ENCODE data around the gene TNRC18.

Gene TNRC18

GRCh38 chr7:5349437-5350173, 74.0 kb downstream of the TNRC18 start:
- TF ChIP-seq POU2F2 (IDR thresholded peaks at IDR 0.05; ENCODE audit: low read depth, low read length) (no peak), SPI1 (IDR thresholded peaks at IDR 0.05; ENCODE audit: low read depth, low read length) (no peak), PAX5 (IDR thresholded peaks at IDR 0.05; ENCODE audit: insufficient read depth, low read length, severe bottlenecking) (no peak), TAF1 (IDR thresholded peaks at IDR 0.05; ENCODE audit: low read depth, low read length) (no peak), POLR2A (IDR thresholded peaks at IDR 0.05; ENCODE audit: low read depth, low read length) (no peak), POLR2AphosphoS5 (IDR thresholded peaks at IDR 0.05; ENCODE audit: low read depth, low read length) (no peak)
- DNase-seq (ENCODE audit: insufficient read length, low spot score) (no peak), FAIRE-seq (no peak)

- no peak for TF ChIP-seq SPI1 (IDR thresholded peaks at IDR 0.05; ENCODE audit: low read depth, low read length)
- no peak for TF ChIP-seq POLR2AphosphoS5 (IDR thresholded peaks at IDR 0.05; ENCODE audit: low read depth, low read length)
- TF ChIP-seq POU2F2 (IDR thresholded peaks at IDR 0.05; ENCODE audit: low read depth, low read length), result no peak
- no peak for TF ChIP-seq PAX5 (IDR thresholded peaks at IDR 0.05; ENCODE audit: insufficient read depth, low read length, severe bottlenecking)
- TF ChIP-seq POLR2A (IDR thresholded peaks at IDR 0.05; ENCODE audit: low read depth, low read length), result no peak
- no peak for TF ChIP-seq TAF1 (IDR thresholded peaks at IDR 0.05; ENCODE audit: low read depth, low read length)
- no peak for FAIRE-seq
- DNase-seq (ENCODE audit: insufficient read length, low spot score), result no peak
Measured at GRCh38 chr7:5349005-5349380, 74.6 kb downstream of the TNRC18 start.

- FAIRE-seq (no peak), DNase-seq (ENCODE audit: insufficient read length, low spot score) (no peak)
- TF ChIP-seq POLR2A (IDR thresholded peaks at IDR 0.05; ENCODE audit: low read depth, low read length), result no peak
- TF ChIP-seq SPI1 (IDR thresholded peaks at IDR 0.05; ENCODE audit: low read depth, low read length), result no peak
- TF ChIP-seq PAX5 (IDR thresholded peaks at IDR 0.05; ENCODE audit: insufficient read depth, low read length, severe bottlenecking), result no peak
- TF ChIP-seq POU2F2 (IDR thresholded peaks at IDR 0.05; ENCODE audit: low read depth, low read length), result no peak
- no peak for TF ChIP-seq POLR2AphosphoS5 (IDR thresholded peaks at IDR 0.05; ENCODE audit: low read depth, low read length)
- TF ChIP-seq TAF1 (IDR thresholded peaks at IDR 0.05; ENCODE audit: low read depth, low read length), result no peak
Measured at GRCh38 chr7:5348134-5349004, 75.3 kb downstream of the TNRC18 start.

- FAIRE-seq, result no peak
- DNase-seq (ENCODE audit: insufficient read length, low spot score), result no peak
Measured at GRCh38 chr7:5345671-5346070, 78.0 kb downstream of the TNRC18 start.

GRCh38 chr7:5345171-5345570, 78.5 kb downstream of the TNRC18 start:
- no peak for DNase-seq (ENCODE audit: insufficient read length, low spot score)
- no peak for TF ChIP-seq TAF1 (IDR thresholded peaks at IDR 0.05; ENCODE audit: low read depth, low read length)
- no peak for TF ChIP-seq PAX5 (IDR thresholded peaks at IDR 0.05; ENCODE audit: insufficient read depth, low read length, severe bottlenecking)
- TF ChIP-seq SPI1 (IDR thresholded peaks at IDR 0.05; ENCODE audit: low read depth, low read length), result no peak
- TF ChIP-seq POU2F2 (IDR thresholded peaks at IDR 0.05; ENCODE audit: low read depth, low read length), result no peak
- TF ChIP-seq POLR2AphosphoS5 (IDR thresholded peaks at IDR 0.05; ENCODE audit: low read depth, low read length), result no peak
- no peak for TF ChIP-seq POLR2A (IDR thresholded peaks at IDR 0.05; ENCODE audit: low read depth, low read length)
- no peak for FAIRE-seq

More at GRCh38 chr7:5345671-5346070, 78.0 kb downstream of the TNRC18 start:
- TF ChIP-seq SPI1 (IDR thresholded peaks at IDR 0.05; ENCODE audit: low read depth, low read length) (no peak), POU2F2 (IDR thresholded peaks at IDR 0.05; ENCODE audit: low read depth, low read length) (no peak), POLR2AphosphoS5 (IDR thresholded peaks at IDR 0.05; ENCODE audit: low read depth, low read length) (no peak), POLR2A (IDR thresholded peaks at IDR 0.05; ENCODE audit: low read depth, low read length) (no peak), PAX5 (IDR thresholded peaks at IDR 0.05; ENCODE audit: insufficient read depth, low read length, severe bottlenecking) (no peak), TAF1 (IDR thresholded peaks at IDR 0.05; ENCODE audit: low read depth, low read length) (no peak)

GRCh38 chr7:5344342-5344741, 79.3 kb downstream of the TNRC18 start:
- TF ChIP-seq SPI1 (IDR thresholded peaks at IDR 0.05; ENCODE audit: low read depth, low read length), result no peak
- TF ChIP-seq TAF1 (IDR thresholded peaks at IDR 0.05; ENCODE audit: low read depth, low read length), result no peak
- TF ChIP-seq POU2F2 (IDR thresholded peaks at IDR 0.05; ENCODE audit: low read depth, low read length), result no peak
- no peak for TF ChIP-seq POLR2A (IDR thresholded peaks at IDR 0.05; ENCODE audit: low read depth, low read length)
- TF ChIP-seq PAX5 (IDR thresholded peaks at IDR 0.05; ENCODE audit: insufficient read depth, low read length, severe bottlenecking), result no peak
- TF ChIP-seq POLR2AphosphoS5 (IDR thresholded peaks at IDR 0.05; ENCODE audit: low read depth, low read length), result no peak
- no peak for DNase-seq (ENCODE audit: insufficient read length, low spot score)
- FAIRE-seq, result no peak

- DNase-seq (ENCODE audit: insufficient read length, low spot score), result no peak
- TF ChIP-seq SPI1 (IDR thresholded peaks at IDR 0.05; ENCODE audit: low read depth, low read length) (no peak), POLR2AphosphoS5 (IDR thresholded peaks at IDR 0.05; ENCODE audit: low read depth, low read length) (no peak), POU2F2 (IDR thresholded peaks at IDR 0.05; ENCODE audit: low read depth, low read length) (no peak), TAF1 (IDR thresholded peaks at IDR 0.05; ENCODE audit: low read depth, low read length) (no peak), PAX5 (IDR thresholded peaks at IDR 0.05; ENCODE audit: insufficient read depth, low read length, severe bottlenecking) (no peak), POLR2A (IDR thresholded peaks at IDR 0.05; ENCODE audit: low read depth, low read length) (no peak)
- FAIRE-seq, result no peak
Measured at GRCh38 chr7:5343884-5344283, 79.8 kb downstream of the TNRC18 start.

GRCh38 chr7:5342631-5343030, 81.0 kb downstream of the TNRC18 start:
- FAIRE-seq (no peak), DNase-seq (ENCODE audit: insufficient read length, low spot score) (no peak)
- no peak for TF ChIP-seq TAF1 (IDR thresholded peaks at IDR 0.05; ENCODE audit: low read depth, low read length)
- TF ChIP-seq PAX5 (IDR thresholded peaks at IDR 0.05; ENCODE audit: insufficient read depth, low read length, severe bottlenecking), result no peak
- no peak for TF ChIP-seq SPI1 (IDR thresholded peaks at IDR 0.05; ENCODE audit: low read depth, low read length)
- no peak for TF ChIP-seq POU2F2 (IDR thresholded peaks at IDR 0.05; ENCODE audit: low read depth, low read length)
- no peak for TF ChIP-seq POLR2AphosphoS5 (IDR thresholded peaks at IDR 0.05; ENCODE audit: low read depth, low read length)
- no peak for TF ChIP-seq POLR2A (IDR thresholded peaks at IDR 0.05; ENCODE audit: low read depth, low read length)

- TF ChIP-seq PAX5 (IDR thresholded peaks at IDR 0.05; ENCODE audit: insufficient read depth, low read length, severe bottlenecking), result no peak
- FAIRE-seq (no peak), DNase-seq (ENCODE audit: insufficient read length, low spot score) (no peak)
Measured at GRCh38 chr7:5339955-5340354, 83.7 kb downstream of the TNRC18 start.
